Measurements from ENCODE around the gene SLC27A5. TPM values are rescaled to one million over a fixed set of nuclear protein-coding genes. Genes with fewer than 3 reads are reported as not detected.
"Not testable (repeated sequence)": the region's sequence is repeated elsewhere in the genome, so short reads cannot be mapped to it uniquely, and the experiment has no call there.

Gene SLC27A5
- total and polyA plus RNA-seq, 2 experiments from 2014 or later, result 9.0 to 19.1 TPM

GRCh38 chr19:58474291-58474996 lies 37.3 kb downstream of the SLC27A5 start:
- WGBS (ENCODE audit: low lambda C conversion rate, missing lambda C conversion rate), result 93% methylated on average over 11 of the region's 12 CpGs
- TF ChIP-seq EZH2 (IDR thresholded peaks at IDR 0.05; ENCODE audit: borderline replicate concordance), result no peak
- TF ChIP-seq EZH2phosphoT487 (IDR thresholded peaks at IDR 0.05; ENCODE audit: low read depth, severe bottlenecking, unreplicated experiment), result no peak

DNA sequence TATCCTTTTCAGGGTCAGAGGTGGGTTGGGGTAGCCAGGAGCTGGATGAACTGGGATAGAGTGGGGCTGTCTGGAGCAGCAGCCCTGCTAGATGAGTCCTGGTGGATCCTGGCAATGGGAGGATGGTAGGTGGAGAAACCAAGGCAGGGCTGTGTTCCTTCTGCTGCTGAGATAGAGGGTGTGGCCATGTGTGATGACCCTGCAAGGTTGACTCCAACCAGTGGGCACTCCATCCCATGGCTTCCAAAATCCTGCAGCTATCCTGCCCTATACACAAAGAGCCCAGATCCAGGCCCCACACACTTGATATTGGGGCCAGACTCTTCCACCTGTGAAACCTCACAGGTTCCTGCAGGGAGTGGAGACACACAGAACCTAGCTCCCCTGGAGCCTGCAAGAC lies 38.0 kb downstream of the SLC27A5 start:
- H3K4me3 ChIP-seq, result no peak overlapping the region
- no peak overlapping the region for H2AFZ ChIP-seq
- no peak overlapping the region for H3K27ac ChIP-seq
- H3K9me3 ChIP-seq (ENCODE audit: low read depth), result no peaks in the 10 kb centered on the region
- no peak for TF ChIP-seq EZH2phosphoT487 (IDR thresholded peaks at IDR 0.05; ENCODE audit: low read depth, severe bottlenecking, unreplicated experiment)
- TF ChIP-seq, protein P1, sequence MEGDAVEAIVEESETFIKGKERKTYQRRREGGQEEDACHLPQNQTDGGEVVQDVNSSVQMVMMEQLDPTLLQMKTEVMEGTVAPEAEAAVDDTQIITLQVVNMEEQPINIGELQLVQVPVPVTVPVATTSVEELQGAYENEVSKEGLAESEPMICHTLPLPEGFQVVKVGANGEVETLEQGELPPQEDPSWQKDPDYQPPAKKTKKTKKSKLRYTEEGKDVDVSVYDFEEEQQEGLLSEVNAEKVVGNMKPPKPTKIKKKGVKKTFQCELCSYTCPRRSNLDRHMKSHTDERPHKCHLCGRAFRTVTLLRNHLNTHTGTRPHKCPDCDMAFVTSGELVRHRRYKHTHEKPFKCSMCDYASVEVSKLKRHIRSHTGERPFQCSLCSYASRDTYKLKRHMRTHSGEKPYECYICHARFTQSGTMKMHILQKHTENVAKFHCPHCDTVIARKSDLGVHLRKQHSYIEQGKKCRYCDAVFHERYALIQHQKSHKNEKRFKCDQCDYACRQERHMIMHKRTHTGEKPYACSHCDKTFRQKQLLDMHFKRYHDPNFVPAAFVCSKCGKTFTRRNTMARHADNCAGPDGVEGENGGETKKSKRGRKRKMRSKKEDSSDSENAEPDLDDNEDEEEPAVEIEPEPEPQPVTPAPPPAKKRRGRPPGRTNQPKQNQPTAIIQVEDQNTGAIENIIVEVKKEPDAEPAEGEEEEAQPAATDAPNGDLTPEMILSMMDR (IDR thresholded peaks at IDR 0.05; ENCODE audit: poor library complexity), result no peak
- peaks cover 10% of the 10 kb centered on the region for H3K79me2 ChIP-seq
- H3K4me1 ChIP-seq (ENCODE audit: insufficient read depth), result peaks cover 14% of the 10 kb centered on the region
- no peaks in the 10 kb centered on the region for H3K9me2 ChIP-seq (replicated peaks; ENCODE audit: insufficient read depth)
- no peaks in the 10 kb centered on the region for H4K20me1 ChIP-seq (ENCODE audit: insufficient read depth, poor library complexity, severe bottlenecking)
- no peak overlapping the region for H3K4me2 ChIP-seq
- no peaks in the 10 kb centered on the region for H3K27me3 ChIP-seq
- H3K36me3 ChIP-seq (replicated peaks; ENCODE audit: insufficient read depth, low read depth), result no peaks in the 10 kb centered on the region
- no peak for DNase-seq (ENCODE audit: low spot score)

More at GRCh38 chr19:58474291-58474996, 37.3 kb downstream of the SLC27A5 start:
- Histone ChIP-seq H3K27me3 (no peaks in the 10 kb centered on the region), H3K9me3 (ENCODE audit: low read depth) (no peaks in the 10 kb centered on the region), H3K4me1 (ENCODE audit: insufficient read depth) (peaks cover 14% of the 10 kb centered on the region), H3K4me3 (no peak overlapping the region), H4K20me1 (ENCODE audit: insufficient read depth, poor library complexity, severe bottlenecking) (no peaks in the 10 kb centered on the region), H3K4me2 (peak overlapping the region; percentile 93), H3K36me3 (replicated peaks; ENCODE audit: insufficient read depth, low read depth) (no peaks in the 10 kb centered on the region), H3K9me2 (replicated peaks; ENCODE audit: insufficient read depth) (no peaks in the 10 kb centered on the region), H3K79me2 (peaks cover 6% of the 10 kb centered on the region), H3K27ac (peak overlapping the region; percentile 93), H2AFZ (no peak overlapping the region)
- DNase-seq (ENCODE audit: low spot score), result no peak

GRCh38 chr19:58471736-58472135 lies 40.1 kb downstream of the SLC27A5 start:
- no peak for DNase-seq (ENCODE audit: low spot score)
- no peak for TF ChIP-seq EZH2 (IDR thresholded peaks at IDR 0.05; ENCODE audit: borderline replicate concordance)
- TF ChIP-seq EZH2phosphoT487 (IDR thresholded peaks at IDR 0.05; ENCODE audit: low read depth, severe bottlenecking, unreplicated experiment), result no peak
- TF ChIP-seq, protein P1 (IDR thresholded peaks at IDR 0.05; ENCODE audit: poor library complexity), result no peak
- no peaks in the 10 kb centered on the region for H3K27me3 ChIP-seq
- no peak overlapping the region for H3K4me2 ChIP-seq
- no peaks in the 10 kb centered on the region for H3K9me3 ChIP-seq (ENCODE audit: low read depth)
- peaks cover 18% of the 10 kb centered on the region for H3K79me2 ChIP-seq
- WGBS (ENCODE audit: low lambda C conversion rate, missing lambda C conversion rate), result over 99% methylated on average over 29 of the region's 39 CpGs
- no peaks in the 10 kb centered on the region for H3K36me3 ChIP-seq (replicated peaks; ENCODE audit: insufficient read depth, low read depth)
- H3K9me2 ChIP-seq (replicated peaks; ENCODE audit: insufficient read depth), result no peaks in the 10 kb centered on the region
- peaks cover 6% of the 10 kb centered on the region for H4K20me1 ChIP-seq (ENCODE audit: insufficient read depth, poor library complexity, severe bottlenecking)
- no peak overlapping the region for H2AFZ ChIP-seq
- H3K4me1 ChIP-seq (ENCODE audit: insufficient read depth), result peaks cover 9% of the 10 kb centered on the region
- no peak overlapping the region for H3K27ac ChIP-seq
- no peak overlapping the region for H3K4me3 ChIP-seq

GRCh38 chr19:58470837-58471543 lies 40.8 kb downstream of the SLC27A5 start:
- not testable (repeated sequence) for H3K9me3 ChIP-seq (ENCODE audit: low read depth); H3K4me1 ChIP-seq (ENCODE audit: insufficient read depth); DNase-seq (ENCODE audit: low spot score); H3K36me3 ChIP-seq (replicated peaks; ENCODE audit: insufficient read depth, low read depth); H3K4me3 ChIP-seq; H4K20me1 ChIP-seq (ENCODE audit: insufficient read depth, poor library complexity, severe bottlenecking); H3K9me2 ChIP-seq (replicated peaks; ENCODE audit: insufficient read depth); H3K27ac ChIP-seq; H3K4me2 ChIP-seq; H3K27me3 ChIP-seq; H2AFZ ChIP-seq
- peaks cover 18% of the 10 kb centered on the region for H3K79me2 ChIP-seq
- 96% methylated on average over 22 of the region's 53 CpGs for WGBS (ENCODE audit: low lambda C conversion rate, missing lambda C conversion rate)

All from hepatocyte (in vitro differentiated cells).